Activated CD4-positive, alpha-beta T cell treated with anti-CD3 and anti-CD28 coated beads, Interleukin-2, amount 50 U/mL, for 24 hours (primary cell): Measurements from ENCODE around the gene DRD2.

ENCODE experiments used
- DNase-seq, 2 donors: peaks; one replicate each; pipeline ENCODE4 v3.0.0-alpha.2; 2020; ENCODE audit warnings: low read depth in 1 of 2, low spot score in 1 of 2

Gene DRD2

DNA sequence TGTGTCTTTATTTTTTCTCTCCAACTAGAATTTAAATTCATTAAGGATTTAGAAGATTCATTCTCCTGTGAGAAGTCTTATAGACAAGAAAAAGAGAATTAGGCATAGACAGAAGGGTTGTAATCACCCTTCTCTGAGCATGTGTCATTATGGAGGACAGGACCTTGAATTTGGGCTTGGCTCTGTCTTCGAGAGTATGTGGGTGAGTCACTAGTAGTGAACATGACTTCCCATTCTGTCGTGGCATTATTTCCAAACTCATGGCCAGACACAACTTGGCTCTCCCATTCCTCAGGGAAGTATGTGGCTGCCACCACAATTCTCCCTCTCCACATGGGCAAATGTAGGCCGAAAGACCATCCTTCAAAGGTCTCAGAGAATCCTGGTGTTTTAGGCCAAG, 101.9 kb downstream of the DRD2 start:
- no peak for DNase-seq

- no peak for DNase-seq
Measured at GRCh38 chr11:113372309-113372708, 102.9 kb downstream of the DRD2 start.

DNA sequence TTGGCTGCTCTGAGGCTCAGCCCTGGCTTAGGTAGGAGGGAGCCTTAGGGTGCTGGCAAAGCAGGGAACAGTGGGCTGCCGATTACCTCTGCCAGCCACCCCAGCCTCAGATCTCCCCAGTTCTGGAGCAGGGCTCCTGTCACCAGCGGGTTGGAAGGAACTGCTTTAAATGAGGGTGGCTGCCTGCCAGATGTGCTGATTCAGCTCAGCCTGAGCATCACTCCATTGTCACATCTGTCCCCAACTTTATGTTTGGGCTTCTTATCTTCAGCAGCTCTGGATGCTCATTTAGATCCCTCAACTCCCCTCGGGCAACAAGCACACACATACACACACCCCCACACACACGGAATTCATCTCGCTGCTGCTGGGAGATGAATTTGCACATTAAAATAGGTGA, 104.6 kb downstream of the DRD2 start:
- DNase-seq = no peak

DNA sequence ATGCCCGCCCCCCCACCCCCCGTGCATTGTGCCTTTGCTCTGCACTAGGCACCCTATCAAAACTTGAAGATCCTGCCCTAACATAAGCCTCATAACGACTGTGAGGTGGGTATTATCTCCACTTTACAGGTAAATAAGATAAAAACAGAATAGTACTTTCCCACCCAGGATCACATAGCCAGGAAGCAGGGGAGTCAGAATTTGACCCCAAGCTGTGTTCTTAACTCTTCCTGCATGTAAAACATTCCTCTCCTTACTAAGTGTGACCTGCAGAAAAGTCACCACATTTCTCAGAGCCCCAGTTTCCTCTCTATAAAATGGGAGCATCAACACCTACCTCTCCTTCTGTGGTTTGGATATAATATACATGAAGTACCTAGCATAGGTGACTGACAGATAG, 105.8 kb downstream of the DRD2 start:
- no peak for DNase-seq

DNA sequence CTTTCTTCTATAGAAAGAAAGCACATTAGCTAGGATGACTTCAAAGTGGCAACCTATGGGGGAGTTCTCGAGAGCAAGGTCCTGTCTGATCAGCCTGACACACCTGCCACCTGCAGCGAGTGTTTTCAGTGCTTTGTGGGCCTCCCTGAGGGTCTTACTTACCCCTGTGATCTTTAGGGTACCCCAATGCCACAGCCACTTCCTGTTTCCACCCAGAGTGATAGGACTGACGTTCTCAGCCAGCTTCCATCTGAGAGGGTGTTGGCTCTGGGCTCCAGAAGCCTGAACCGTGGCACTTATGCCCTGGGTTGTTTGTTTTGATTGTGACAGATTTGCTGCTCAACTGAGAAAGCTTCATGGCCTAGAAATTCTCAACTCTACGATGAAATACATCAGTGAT, 109.3 kb downstream of the DRD2 start:
- DNase-seq = no peak

DNA sequence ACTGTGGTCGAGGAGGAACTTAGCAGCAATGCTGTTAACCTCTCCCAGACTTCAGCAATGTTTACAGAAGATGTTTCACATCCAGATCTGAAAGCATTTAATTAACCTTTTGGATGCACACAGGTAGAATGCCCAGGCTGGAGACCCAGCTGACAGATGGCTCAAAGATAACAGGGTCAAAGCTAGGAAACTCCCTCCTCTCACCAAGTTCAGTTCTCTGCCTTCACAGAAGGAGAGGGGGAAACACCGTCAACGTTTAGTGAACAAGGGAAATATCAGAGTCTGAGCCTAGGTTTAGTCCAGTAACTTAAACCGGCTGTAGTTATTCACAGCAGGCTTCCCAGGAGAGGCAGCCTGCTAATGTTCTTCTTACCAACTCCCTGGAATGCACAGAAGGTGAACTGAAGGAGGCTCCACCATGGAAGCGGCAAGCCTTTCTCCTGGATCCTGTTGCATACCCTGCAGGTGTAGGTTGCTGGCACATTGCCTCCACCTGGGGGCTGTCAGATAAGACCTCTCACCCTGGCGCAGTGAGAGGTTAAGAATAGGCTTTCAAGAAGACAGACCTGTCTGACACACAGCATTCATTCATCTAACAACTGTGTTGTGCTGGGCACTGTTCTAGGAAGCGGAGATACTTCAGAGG, 111.1 kb downstream of the DRD2 start:
- no peak for DNase-seq

DNA sequence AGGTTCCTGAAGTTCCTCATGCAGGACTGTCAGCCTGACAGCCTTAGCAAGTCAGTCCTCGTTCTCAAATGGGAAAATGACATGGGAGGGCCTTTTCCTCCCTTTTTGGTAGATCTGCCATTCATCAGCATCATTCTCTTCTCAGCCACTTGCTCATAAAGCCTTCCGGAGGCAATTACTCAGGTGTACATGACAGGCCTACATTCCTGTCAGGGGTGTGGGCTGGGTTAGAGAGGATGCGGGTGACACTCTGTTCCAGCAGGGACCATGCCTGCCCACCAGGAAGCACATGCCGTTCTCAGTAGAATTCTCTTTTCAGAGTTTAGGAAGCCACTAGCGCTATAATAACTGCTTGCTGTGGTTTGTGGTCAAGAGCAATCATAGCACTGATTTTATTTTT, 111.8 kb downstream of the DRD2 start:
- DNase-seq = no peak
